Measurements from ENCODE around the gene UCP2. TPM values are rescaled to one million over a fixed set of nuclear protein-coding genes. Genes with fewer than 3 reads are reported as not detected.

Gene UCP2
- total and polyA plus RNA-seq, 9 of the 15 experiments (the other 6 are each of a cell fraction or from before 2014, with no cell fraction given): 19.2 to 216 (median 87.9) TPM

DNA sequence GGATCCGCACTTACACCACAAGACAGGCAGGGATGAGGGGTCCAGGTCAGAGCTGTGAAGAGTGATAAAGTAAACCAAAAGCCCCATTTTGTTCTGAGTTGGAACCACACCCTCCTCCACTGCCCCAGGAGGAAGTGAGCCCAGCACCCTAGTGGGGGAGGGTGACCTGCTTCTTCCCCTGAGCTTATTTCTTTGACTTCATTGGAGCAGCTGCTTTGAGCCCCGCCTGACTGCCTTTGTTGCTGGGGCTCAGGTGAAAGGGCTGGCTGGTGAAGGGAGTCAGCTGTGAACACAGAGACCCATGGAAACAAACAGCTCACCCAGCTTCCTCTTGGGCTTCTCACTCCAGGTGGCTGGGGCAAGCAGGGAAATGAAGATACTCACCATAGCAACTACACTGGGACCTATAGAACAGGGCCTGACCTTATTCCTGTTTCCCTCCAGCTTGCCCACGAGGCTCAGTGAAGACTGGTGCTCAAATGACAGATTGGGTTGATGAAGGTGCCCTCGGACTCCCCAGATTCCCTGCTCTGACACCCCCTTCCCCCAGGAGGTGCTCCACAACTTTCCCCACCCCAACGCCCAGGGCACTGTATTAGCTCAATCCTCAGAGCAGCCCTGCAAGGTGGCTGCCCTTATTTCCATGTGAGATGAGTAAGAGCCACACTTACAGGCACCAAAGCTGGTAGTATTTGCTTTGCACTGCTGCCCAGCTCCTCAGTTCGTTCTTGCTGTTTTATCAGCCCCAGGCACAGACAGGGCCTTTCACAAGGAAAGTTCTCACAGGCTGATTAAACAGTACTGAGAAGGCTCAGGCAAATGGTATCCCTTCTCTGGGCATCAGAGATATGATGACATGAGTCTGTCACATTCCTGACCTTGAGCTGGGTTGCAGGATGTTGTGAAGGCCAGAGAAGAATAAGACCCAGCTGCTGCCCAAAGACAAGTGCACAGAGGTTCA lies 2.4 kb downstream of the UCP2 start (continued):
- TF ChIP-seq, protein P1, sequence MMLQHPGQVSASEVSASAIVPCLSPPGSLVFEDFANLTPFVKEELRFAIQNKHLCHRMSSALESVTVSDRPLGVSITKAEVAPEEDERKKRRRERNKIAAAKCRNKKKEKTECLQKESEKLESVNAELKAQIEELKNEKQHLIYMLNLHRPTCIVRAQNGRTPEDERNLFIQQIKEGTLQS (IDR thresholded peaks at IDR 0.05): no peak; the same call in 1 of the 2 replicates
- TF ChIP-seq, protein P1 (CRISPR knock-in tag; conservative IDR thresholded peaks at IDR 0.05): no peak
- TF ChIP-seq BRF1 (IDR thresholded peaks at IDR 0.05; ENCODE audit: borderline replicate concordance, extremely low read depth, insufficient read length): no peak
- peak in 1 of 3 experiments; percentile 45 for TF ChIP-seq YY1 (IDR thresholded peaks at IDR 0.05; ENCODE audit: borderline replicate concordance in 1 of 3, control insufficient read depth in 1 of 3, extremely low read depth in 1 of 3, insufficient read depth in 3 of 3, insufficient read length in 1 of 3, insufficient replicate concordance in 2 of 3, low read depth in 1 of 3, low read length in 2 of 3)
- peak; percentile 27; the same call in 1 of the 2 replicates for TF ChIP-seq CREM (IDR thresholded peaks at IDR 0.05; ENCODE audit: low read depth)
- TF ChIP-seq ESRRA (IDR thresholded peaks at IDR 0.05; ENCODE audit: borderline replicate concordance, low read depth): peak; percentile 39; the same call in 1 of the 2 replicates
- TF ChIP-seq CAMTA2 (CRISPR knock-in tag; conservative IDR thresholded peaks at IDR 0.05): no peak
- no peak for TF ChIP-seq HNRNPLL (IDR thresholded peaks at IDR 0.05; ENCODE audit: low read depth, low read length, poor library complexity, severe bottlenecking)
- TF ChIP-seq MYNN (IDR thresholded peaks at IDR 0.05): 0 out of 2 replicates have a peak, but pooled peaks have one; percentile 5
- no peak for TF ChIP-seq MYNN (CRISPR knock-in tag; IDR thresholded peaks at IDR 0.05)
- TF ChIP-seq SP1 (CRISPR knock-in tag; IDR thresholded peaks at IDR 0.05): no peak
- TF ChIP-seq ZBTB7A (IDR thresholded peaks at IDR 0.05; ENCODE audit: borderline replicate concordance, control insufficient read depth, low read depth, low read length): peak; percentile 21; the same call in 1 of the 2 replicates
- TF ChIP-seq, protein P2, sequence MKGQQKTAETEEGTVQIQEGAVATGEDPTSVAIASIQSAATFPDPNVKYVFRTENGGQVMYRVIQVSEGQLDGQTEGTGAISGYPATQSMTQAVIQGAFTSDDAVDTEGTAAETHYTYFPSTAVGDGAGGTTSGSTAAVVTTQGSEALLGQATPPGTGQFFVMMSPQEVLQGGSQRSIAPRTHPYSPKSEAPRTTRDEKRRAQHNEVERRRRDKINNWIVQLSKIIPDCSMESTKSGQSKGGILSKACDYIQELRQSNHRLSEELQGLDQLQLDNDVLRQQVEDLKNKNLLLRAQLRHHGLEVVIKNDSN (CRISPR knock-in tag; IDR thresholded peaks at IDR 0.05): peak; percentile 38; the same call in 1 of the 2 replicates
- no peak for TF ChIP-seq SMARCE1 (IDR thresholded peaks at IDR 0.05)
- no peak for TF ChIP-seq FOSL1 (tag; conservative IDR thresholded peaks at IDR 0.05)
- peak; percentile 68 for TF ChIP-seq POLR2AphosphoS5 (IDR thresholded peaks at IDR 0.05; ENCODE audit: control insufficient read depth, insufficient read depth, low read depth, low read length)
- TF ChIP-seq ZNF512 (tag; IDR thresholded peaks at IDR 0.05): no peak
- no peak for TF ChIP-seq POLR2B (IDR thresholded peaks at IDR 0.05; ENCODE audit: low read depth, partially characterized antibody)
- TF ChIP-seq NFIC (IDR thresholded peaks at IDR 0.05): peak; percentile 38; the same call in 1 of the 2 replicates
- TF ChIP-seq CTBP1 (IDR thresholded peaks at IDR 0.05; ENCODE audit: borderline replicate concordance): peak; percentile 58; the same call in 1 of the 2 replicates

All from K562 (cell line).